Measurements from ENCODE around the gene SLC8A3. TPM values are rescaled to one million over a fixed set of nuclear protein-coding genes. Genes with fewer than 3 reads are reported as not detected.

Gene SLC8A3
- total and polyA plus RNA-seq, 10 of the 15 experiments (the other 5 are each of a cell fraction or from before 2014, with no cell fraction given) = 0.04 to 0.17 (median 0.13) TPM; not detected in 3

- no peak for TF ChIP-seq EED (IDR thresholded peaks at IDR 0.05; ENCODE audit: low read depth)
- TF ChIP-seq MEF2A (IDR thresholded peaks at IDR 0.05; ENCODE audit: insufficient read depth, low read depth, low read length) = no peak
- no peak for TF ChIP-seq CUX1 (IDR thresholded peaks at IDR 0.05; ENCODE audit: insufficient replicate concordance, low read depth, low read length)
- DNase-seq (ENCODE audit: low read depth, low spot score) (no peak), ATAC-seq (no peak), FAIRE-seq (no peak)
- Histone ChIP-seq H2AFZ (ENCODE audit: control insufficient read depth, low read depth, low read length) (no peak overlapping the region), H3K4me1 (ENCODE audit: control insufficient read depth, insufficient read depth, low read length) (no peaks in the 10 kb centered on the region), H3K36me3 (ENCODE audit: control insufficient read depth in 2 of 2, insufficient read depth in 2 of 2, low read length in 1 of 2) (no peaks in the 10 kb centered on the region), H3K4me2 (ENCODE audit: control insufficient read depth, insufficient read depth) (no peak overlapping the region), H3K79me2 (ENCODE audit: control insufficient read depth, insufficient read depth, low read length) (no peaks in the 10 kb centered on the region), H3K9me3 (replicated peaks; ENCODE audit: control insufficient read depth, insufficient read depth, low read length) (no peaks in the 10 kb centered on the region), H3K27me3 (replicated peaks in 1 of 2; ENCODE audit: control insufficient read depth in 2 of 2, insufficient read depth in 2 of 2, low read length in 1 of 2) (no peaks in the 10 kb centered on the region; a peak in 1 of 4 replicates), H3K9ac (ENCODE audit: control insufficient read depth, insufficient read depth, low read length) (no peak overlapping the region), H3K4me3 (no peak overlapping the region), H3K27ac (ENCODE audit: control insufficient read depth, insufficient read depth) (no peak overlapping the region), H4K20me1 (ENCODE audit: control insufficient read depth, insufficient read depth) (no peaks in the 10 kb centered on the region; the same call in 1 of the 2 replicates)
- ChIA-PET SMC1A (ENCODE audit: uncharacterized antibody, unreplicated experiment) (no interaction called here), CTCF (interaction anchor here (1.6 kb wide), 1 partner anchor 214 kb away, joined by 5 read pairs; no protein-coding TSS in a partner anchor), POLR2A (no interaction called here), RAD21 (ENCODE audit: unreplicated experiment) (interaction anchor here (1.2 kb wide), 1 partner anchor 303 kb away, joined by 3 read pairs; no protein-coding TSS in a partner anchor)
- BruUV-seq (replicated peaks) = no TSS peak
- intact Hi-C loops (cut with micrococcal nuclease; ENCODE audit: unreplicated experiment) (no loop called here), in situ Hi-C loops (cut with MboI) (no loop called here)
- whole genome bisulfite sequencing (ENCODE audit: insufficient coverage, insufficient replicate concordance, low lambda C conversion rate, missing lambda C conversion rate) = 46% methylated on average over 8 of the region's 8 CpGs
Measured at GRCh38 chr14:70033116-70033515, 155.6 kb downstream of the SLC8A3 start.
